ENCODE results near the gene HINT3. TPM values are rescaled to one million over a fixed set of nuclear protein-coding genes. Genes with fewer than 3 reads are reported as not detected.
"Not testable (repeated sequence)": the region's sequence is repeated elsewhere in the genome, so short reads cannot be mapped to it uniquely, and the experiment has no call there.

Gene HINT3
- total RNA-seq, 2 donors from 2014 or later = 13.0 to 16.4 TPM

DNA sequence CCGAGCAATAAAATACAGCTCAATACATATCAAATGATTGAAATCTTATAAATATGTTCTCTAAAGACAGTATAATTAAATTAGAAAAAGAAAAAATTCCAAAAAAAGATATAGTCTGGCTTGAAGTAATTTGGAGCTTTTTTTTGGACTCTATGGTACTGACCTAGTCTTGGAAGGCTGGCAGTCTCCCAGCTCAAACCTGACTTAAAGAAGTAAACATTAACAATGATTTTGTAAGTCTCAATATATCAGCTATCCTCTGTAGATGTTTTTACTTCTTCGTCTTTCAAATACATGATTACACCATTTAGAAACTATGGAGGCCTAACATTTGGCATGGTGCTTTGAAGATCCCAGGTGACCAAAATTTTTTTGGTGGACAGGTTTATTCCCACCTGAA is 14.2 kb downstream of the HINT3 start:
- peaks cover 21% of the 10 kb centered on the region for H3K36me3 ChIP-seq (ENCODE audit: control insufficient read depth, insufficient read depth, low read length)
- no peaks in the 10 kb centered on the region for H3K9me3 Mint-ChIP-seq
- no peak overlapping the region for H3K9ac ChIP-seq (ENCODE audit: extremely low read depth, low read length, poor library complexity, severe bottlenecking)
- peaks cover 8% of the 10 kb centered on the region for H3K4me1 Mint-ChIP-seq
- TF ChIP-seq, protein P1, sequence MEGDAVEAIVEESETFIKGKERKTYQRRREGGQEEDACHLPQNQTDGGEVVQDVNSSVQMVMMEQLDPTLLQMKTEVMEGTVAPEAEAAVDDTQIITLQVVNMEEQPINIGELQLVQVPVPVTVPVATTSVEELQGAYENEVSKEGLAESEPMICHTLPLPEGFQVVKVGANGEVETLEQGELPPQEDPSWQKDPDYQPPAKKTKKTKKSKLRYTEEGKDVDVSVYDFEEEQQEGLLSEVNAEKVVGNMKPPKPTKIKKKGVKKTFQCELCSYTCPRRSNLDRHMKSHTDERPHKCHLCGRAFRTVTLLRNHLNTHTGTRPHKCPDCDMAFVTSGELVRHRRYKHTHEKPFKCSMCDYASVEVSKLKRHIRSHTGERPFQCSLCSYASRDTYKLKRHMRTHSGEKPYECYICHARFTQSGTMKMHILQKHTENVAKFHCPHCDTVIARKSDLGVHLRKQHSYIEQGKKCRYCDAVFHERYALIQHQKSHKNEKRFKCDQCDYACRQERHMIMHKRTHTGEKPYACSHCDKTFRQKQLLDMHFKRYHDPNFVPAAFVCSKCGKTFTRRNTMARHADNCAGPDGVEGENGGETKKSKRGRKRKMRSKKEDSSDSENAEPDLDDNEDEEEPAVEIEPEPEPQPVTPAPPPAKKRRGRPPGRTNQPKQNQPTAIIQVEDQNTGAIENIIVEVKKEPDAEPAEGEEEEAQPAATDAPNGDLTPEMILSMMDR (conservative IDR thresholded peaks at IDR 0.05) = no peak
- no peak for DNase-seq
- no peak overlapping the region for H3K27ac Mint-ChIP-seq
- no peak overlapping the region for H3K4me3 Mint-ChIP-seq
- no CpG with 5 or more reads among the region's 2 CpGs for WGBS, 2 experiments (ENCODE audit: insufficient coverage in 1 of 2, insufficient read length in 1 of 2)
- no peaks in the 10 kb centered on the region for H3K9me3 ChIP-seq (ENCODE audit: control insufficient read depth, low read length)
- H3K27me3 ChIP-seq (ENCODE audit: control insufficient read depth, insufficient read depth, low read length, poor library complexity, severe bottlenecking) = no peaks in the 10 kb centered on the region
- H3K27ac ChIP-seq (ENCODE audit: low read depth, low read length) = no peak overlapping the region
- H3K4me1 ChIP-seq (ENCODE audit: control insufficient read depth, insufficient read depth, low read length) = no peaks in the 10 kb centered on the region
- H3K36me3 Mint-ChIP-seq (ENCODE audit: low read depth) = peaks cover 22% of the 10 kb centered on the region
- H3K27me3 Mint-ChIP-seq (ENCODE audit: insufficient read depth) = no peaks in the 10 kb centered on the region
- no peak overlapping the region for H3K4me3 ChIP-seq (ENCODE audit: low read length)

DNA sequence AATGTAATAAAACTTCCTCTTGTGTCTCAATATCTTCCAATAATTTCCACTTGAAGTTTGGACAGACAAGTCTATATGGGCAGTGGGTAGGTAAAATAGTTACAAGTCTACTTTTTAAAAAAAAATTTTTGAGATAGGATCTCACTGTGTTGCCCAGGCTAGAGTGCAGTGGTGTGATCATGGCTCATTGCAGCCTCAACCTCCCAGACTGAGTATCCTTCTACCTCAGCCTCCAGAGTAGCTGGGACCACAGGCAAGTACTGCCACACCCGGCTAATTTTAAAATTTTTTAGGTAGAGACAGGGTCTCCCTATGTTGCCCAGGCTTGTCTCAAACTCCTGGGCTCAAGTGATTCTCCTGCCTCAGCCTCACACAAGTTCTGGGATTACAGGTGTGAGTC is 15.9 kb downstream of the HINT3 start:
- H3K4me1 ChIP-seq (ENCODE audit: control insufficient read depth, insufficient read depth, low read length); H3K27me3 ChIP-seq (ENCODE audit: control insufficient read depth, insufficient read depth, low read length, poor library complexity, severe bottlenecking); H3K4me1 Mint-ChIP-seq; H3K9me3 Mint-ChIP-seq; H3K27me3 Mint-ChIP-seq (ENCODE audit: insufficient read depth); H3K9ac ChIP-seq (ENCODE audit: extremely low read depth, low read length, poor library complexity, severe bottlenecking); H3K27ac Mint-ChIP-seq; H3K4me3 ChIP-seq (ENCODE audit: low read length); H3K9me3 ChIP-seq (ENCODE audit: control insufficient read depth, low read length); DNase-seq; H3K4me3 Mint-ChIP-seq; H3K27ac ChIP-seq (ENCODE audit: low read depth, low read length): not testable (repeated sequence)
- peaks cover 19% of the 10 kb centered on the region for H3K36me3 Mint-ChIP-seq (ENCODE audit: low read depth)
- peaks cover 18% of the 10 kb centered on the region for H3K36me3 ChIP-seq (ENCODE audit: control insufficient read depth, insufficient read depth, low read length)
- 88 to 100% methylated on average over 1 of the region's 1 CpG for WGBS, 2 experiments (ENCODE audit: insufficient coverage in 1 of 2, insufficient read length in 1 of 2)

DNA sequence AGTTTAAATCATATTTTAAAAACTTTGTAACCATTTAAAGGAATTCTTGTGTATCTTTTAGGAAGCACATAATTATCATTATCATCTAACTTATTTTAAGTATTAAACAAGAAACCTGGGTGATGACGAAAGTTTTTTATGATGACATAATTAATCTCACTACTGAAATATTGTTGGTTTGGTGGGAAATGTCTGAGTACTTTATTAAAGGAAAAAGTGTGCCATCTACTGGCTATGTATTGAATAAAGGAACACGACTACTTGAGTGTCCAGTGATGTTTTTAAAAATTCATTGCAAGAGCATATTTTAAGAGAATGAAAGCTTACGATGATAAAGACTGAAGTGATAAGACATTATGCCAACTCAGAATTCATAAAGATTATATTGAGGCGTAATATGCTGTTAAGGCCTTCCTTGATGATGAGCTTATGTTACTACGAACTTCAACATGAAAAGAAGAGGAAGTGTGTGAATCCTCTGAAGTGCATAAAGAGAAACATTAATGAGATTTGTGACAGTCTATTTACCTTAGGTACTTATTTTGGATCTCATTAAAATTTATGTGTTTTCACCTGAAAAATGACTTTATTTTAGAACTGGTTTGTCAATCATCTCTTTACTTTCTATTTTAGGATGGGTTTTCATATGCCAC is 17.8 kb downstream of the HINT3 start:
- no peaks in the 10 kb centered on the region for H3K4me1 ChIP-seq (ENCODE audit: control insufficient read depth, insufficient read depth, low read length)
- TF ChIP-seq, protein P1 (conservative IDR thresholded peaks at IDR 0.05) = peak; percentile 74
- Mint-ChIP-seq H3K4me1 (peaks cover 8% of the 10 kb centered on the region), H3K4me3 (no peak overlapping the region), H3K27ac (no peak overlapping the region), H3K36me3 (ENCODE audit: low read depth) (peaks cover 11% of the 10 kb centered on the region), H3K27me3 (ENCODE audit: insufficient read depth) (no peaks in the 10 kb centered on the region), H3K9me3 (no peaks in the 10 kb centered on the region)
- 64 to 67% methylated on average over 2 to 5 of the region's 5 CpGs for WGBS, 2 experiments (ENCODE audit: insufficient coverage in 1 of 2, insufficient read length in 1 of 2)
- no peak overlapping the region for H3K27ac ChIP-seq (ENCODE audit: low read depth, low read length)
- H3K4me3 ChIP-seq (ENCODE audit: low read length) = no peak overlapping the region
- H3K27me3 ChIP-seq (ENCODE audit: control insufficient read depth, insufficient read depth, low read length, poor library complexity, severe bottlenecking) = no peaks in the 10 kb centered on the region
- H3K36me3 ChIP-seq (ENCODE audit: control insufficient read depth, insufficient read depth, low read length) = peaks cover 16% of the 10 kb centered on the region
- no peak overlapping the region for H3K9ac ChIP-seq (ENCODE audit: extremely low read depth, low read length, poor library complexity, severe bottlenecking)
- H3K9me3 ChIP-seq (ENCODE audit: control insufficient read depth, low read length) = no peaks in the 10 kb centered on the region
- DNase-seq = no peak

DNA sequence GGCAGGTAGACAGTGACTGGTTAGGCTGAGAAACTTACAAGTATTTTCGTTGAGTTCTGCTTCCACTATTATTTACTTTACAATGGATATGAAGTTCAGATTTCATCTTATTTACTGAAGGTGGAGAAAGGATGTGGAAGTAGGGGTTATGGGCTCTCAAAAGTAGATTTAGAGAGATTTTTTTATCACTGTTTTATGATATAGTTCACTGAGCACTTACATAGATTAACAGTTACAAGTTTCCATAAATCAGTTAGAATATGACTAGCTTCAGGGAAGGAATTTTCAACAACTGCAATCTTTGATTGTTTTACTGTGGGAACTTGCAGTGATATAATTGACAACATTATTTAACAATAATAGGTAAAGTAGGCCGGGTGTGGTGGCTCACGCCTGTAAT is 22.5 kb downstream of the HINT3 start:
- Mint-ChIP-seq H3K4me1 (no peaks in the 10 kb centered on the region), H3K36me3 (ENCODE audit: low read depth) (peaks cover 5% of the 10 kb centered on the region), H3K4me3 (no peak overlapping the region), H3K27ac (no peak overlapping the region), H3K9me3 (no peaks in the 10 kb centered on the region), H3K27me3 (ENCODE audit: insufficient read depth) (no peaks in the 10 kb centered on the region)
- H3K27ac ChIP-seq (ENCODE audit: low read depth, low read length) = no peak overlapping the region
- TF ChIP-seq, protein P1 (conservative IDR thresholded peaks at IDR 0.05) = no peak
- peaks cover 13% of the 10 kb centered on the region for H3K36me3 ChIP-seq (ENCODE audit: control insufficient read depth, insufficient read depth, low read length)
- H3K9me3 ChIP-seq (ENCODE audit: control insufficient read depth, low read length) = no peaks in the 10 kb centered on the region
- no peaks in the 10 kb centered on the region for H3K27me3 ChIP-seq (ENCODE audit: control insufficient read depth, insufficient read depth, low read length, poor library complexity, severe bottlenecking)
- 60 to 95% methylated on average over 1 to 2 of the region's 3 CpGs for WGBS, 2 experiments (ENCODE audit: insufficient coverage in 1 of 2, insufficient read length in 1 of 2)
- no peak for DNase-seq
- H3K9ac ChIP-seq (ENCODE audit: extremely low read depth, low read length, poor library complexity, severe bottlenecking) = no peak overlapping the region
- H3K4me1 ChIP-seq (ENCODE audit: control insufficient read depth, insufficient read depth, low read length) = no peaks in the 10 kb centered on the region
- no peak overlapping the region for H3K4me3 ChIP-seq (ENCODE audit: low read length)

All from endodermal cell (in vitro differentiated cells).